Testis (tissue), 3 donors: ENCODE measurements around the gene TRAK1. TPM values are rescaled to one million over a fixed set of nuclear protein-coding genes. Genes with fewer than 3 reads are reported as not detected.
A peak's percentile ranks its signal among the peaks of the same experiment; 100 is the strongest.

Source experiments
- DNase-seq: peaks from one replicate; pipeline ENCODE4 v3.0.0-alpha.2; 2019
- H3K27ac ChIP-seq, 2 donors: fragments of 200-600 bp; sonication (generic); one replicate each; pipeline ENCODE4 v1.5.1; 2019
- H3K27me3 ChIP-seq: fragments of 200-600 bp; sonication (generic); one replicate; pipeline ENCODE4 v1.5.1; 2019
- H3K36me3 ChIP-seq: fragments of 200-600 bp; sonication (generic); one replicate; pipeline ENCODE4 v1.5.1; 2017; ENCODE audit warnings: low read depth; ENCODE audit errors: missing control alignments
- H3K4me1 ChIP-seq: fragments of 200-600 bp; sonication (generic); one replicate; pipeline ENCODE4 v1.5.1; 2019
- H3K4me3 ChIP-seq, 2 donors: fragments of 200-600 bp; sonication (generic); one replicate each; pipeline ENCODE4 v1.5.1; 2017 to 2019
- H3K9me3 ChIP-seq: fragments of 200-600 bp; sonication (generic); one replicate; pipeline ENCODE4 v1.5.1; 2017
- CTCF ChIP-seq, 3 experiments: fragments of 450-650 bp in 2 of 3; fragments of 200-600 bp in 1 of 3; sonication (generic) in 1 of 3; IDR thresholded peaks; one replicate each; pipeline ENCODE4 v1.5.1; 2016 to 2019; ENCODE audit warnings: antibody characterized with exemption in 3 of 3, mild to moderate bottlenecking in 2 of 3, moderate library complexity in 1 of 3
- POLR2A ChIP-seq: fragments of 450-650 bp; IDR thresholded peaks from one replicate; pipeline ENCODE4 v1.6.1; 2017; ENCODE audit warnings: antibody characterized with exemption, mild to moderate bottlenecking, moderate library complexity
- WGBS, 2 donors: methylation state at CpG; one replicate each; pipeline ENCODE4 v1.1.5; 2018; 5-methylcytosine and 5-hydroxymethylcytosine counted together
- intact Hi-C: fragments of 100-400 bp; cut with DNase I; formaldehyde crosslinking; loops from one replicate; pipeline ENCODE4 v1.15.1; 2023; ENCODE audit warnings: low total_unique reads
- polyA plus RNA-seq: library from polyadenylated mRNA; stranded (reverse); fragments of 350-450 nt; fragmentation: Illumina TruSeq; extraction: RNeasy Lipid Tissue Mini Kit (QIAGEN cat#74804); gene quantifications from one replicate; pipeline ENCODE4 v1.2.3, GENCODE V29; 2014; ENCODE audit warnings: low read depth, low replicate concordance; ENCODE audit not compliant: insufficient read depth
- total RNA-seq, 2 donors: library from RNA; depleted of rRNA; stranded (reverse); fragments of >200 nt; gene quantifications; one replicate each; pipeline ENCODE4 v1.2.3, GENCODE V29; 2016

Gene TRAK1
- total and polyA plus RNA-seq, 3 donors from 2014 or later = 32.0 to 95.9 (median 94.1) TPM

GRCh38 chr3:42163622-42164244 lies 72.6 kb downstream of the TRAK1 start:
- Histone ChIP-seq H3K4me1 (peaks cover 38% of the 10 kb centered on the region), H3K27me3 (no peaks in the 10 kb centered on the region), H3K36me3 (no peaks in the 10 kb centered on the region), H3K27ac (no peak overlapping the region), H3K4me3 (no peak overlapping the region), H3K9me3 (no peaks in the 10 kb centered on the region)
- TF ChIP-seq CTCF (IDR thresholded peaks at IDR 0.05) = no peak
- TF ChIP-seq POLR2A = no peak
- intact Hi-C loops = no loop called here
- no peak for DNase-seq
- 76 to 80% methylated on average over 5 of the region's 5 CpGs for WGBS, 2 donors

GRCh38 chr3:42164656-42165055 lies 73.5 kb downstream of the TRAK1 start:
- H3K9me3 ChIP-seq = no peaks in the 10 kb centered on the region
- intact Hi-C loops = no loop called here
- H3K4me3 ChIP-seq = no peak overlapping the region
- no peak overlapping the region for H3K27ac ChIP-seq
- TF ChIP-seq POLR2A (no peak), CTCF (IDR thresholded peaks at IDR 0.05) (no peak)
- 75 to 82% methylated on average over 2 of the region's 2 CpGs for WGBS, 2 donors
- no peak for DNase-seq
- H3K4me1 ChIP-seq = peaks cover 36% of the 10 kb centered on the region
- no peaks in the 10 kb centered on the region for H3K36me3 ChIP-seq
- no peaks in the 10 kb centered on the region for H3K27me3 ChIP-seq

- Histone ChIP-seq H3K4me1 (peaks cover 31% of the 10 kb centered on the region), H3K9me3 (no peaks in the 10 kb centered on the region), H3K36me3 (no peaks in the 10 kb centered on the region), H3K27ac (no peak overlapping the region), H3K4me3 (no peak overlapping the region), H3K27me3 (no peaks in the 10 kb centered on the region)
- 93 to 95% methylated on average over 4 of the region's 4 CpGs for WGBS, 2 donors
- TF ChIP-seq POLR2A = no peak
- TF ChIP-seq CTCF (IDR thresholded peaks at IDR 0.05) = no peak
- intact Hi-C loops = no loop called here
- no peak for DNase-seq
These were observed 74.1 kb downstream of the TRAK1 start for GRCh38 chr3:42165211-42165610.

GRCh38 chr3:42166214-42166613 lies 75.1 kb downstream of the TRAK1 start:
- Histone ChIP-seq H3K4me1 (peaks cover 27% of the 10 kb centered on the region), H3K9me3 (no peaks in the 10 kb centered on the region), H3K27me3 (no peaks in the 10 kb centered on the region), H3K36me3 (no peaks in the 10 kb centered on the region), H3K27ac (peak overlapping the region in 1 of 2 donors; percentile 29), H3K4me3 (no peak overlapping the region)
- WGBS, 2 donors = 61 to 70% methylated on average over 3 of the region's 3 CpGs
- no peak for TF ChIP-seq CTCF (IDR thresholded peaks at IDR 0.05)
- TF ChIP-seq POLR2A = no peak
- intact Hi-C loops = no loop called here
- DNase-seq = no peak

GRCh38 chr3:42166662-42167300 lies 75.6 kb downstream of the TRAK1 start:
- no peak for TF ChIP-seq CTCF (IDR thresholded peaks at IDR 0.05)
- TF ChIP-seq POLR2A = no peak
- WGBS, 2 donors = 60 to 77% methylated on average over 11 of the region's 11 CpGs
- DNase-seq = peak; percentile 42
- intact Hi-C loops = no loop called here
- H3K27me3 ChIP-seq = no peaks in the 10 kb centered on the region
- H3K36me3 ChIP-seq = no peaks in the 10 kb centered on the region
- no peaks in the 10 kb centered on the region for H3K9me3 ChIP-seq
- H3K4me1 ChIP-seq = peaks cover 22% of the 10 kb centered on the region
- peak overlapping the region in 1 of 2 donors; percentile 29 for H3K27ac ChIP-seq
- H3K4me3 ChIP-seq = no peak overlapping the region
